Urothelium cell line (cell line): ENCODE data around the gene BICD2.

ENCODE experiments used
- DNase-seq: peaks from one replicate; pipeline ENCODE4 v3.0.0; 2011; ENCODE audit warnings: low spot score, mixed read lengths
- FAIRE-seq: peaks from 2 replicates; lab custom pipeline; 2011; peaks lifted over from hg19 to GRCh38; lab: Jason Lieb, UNC

Gene BICD2

DNA sequence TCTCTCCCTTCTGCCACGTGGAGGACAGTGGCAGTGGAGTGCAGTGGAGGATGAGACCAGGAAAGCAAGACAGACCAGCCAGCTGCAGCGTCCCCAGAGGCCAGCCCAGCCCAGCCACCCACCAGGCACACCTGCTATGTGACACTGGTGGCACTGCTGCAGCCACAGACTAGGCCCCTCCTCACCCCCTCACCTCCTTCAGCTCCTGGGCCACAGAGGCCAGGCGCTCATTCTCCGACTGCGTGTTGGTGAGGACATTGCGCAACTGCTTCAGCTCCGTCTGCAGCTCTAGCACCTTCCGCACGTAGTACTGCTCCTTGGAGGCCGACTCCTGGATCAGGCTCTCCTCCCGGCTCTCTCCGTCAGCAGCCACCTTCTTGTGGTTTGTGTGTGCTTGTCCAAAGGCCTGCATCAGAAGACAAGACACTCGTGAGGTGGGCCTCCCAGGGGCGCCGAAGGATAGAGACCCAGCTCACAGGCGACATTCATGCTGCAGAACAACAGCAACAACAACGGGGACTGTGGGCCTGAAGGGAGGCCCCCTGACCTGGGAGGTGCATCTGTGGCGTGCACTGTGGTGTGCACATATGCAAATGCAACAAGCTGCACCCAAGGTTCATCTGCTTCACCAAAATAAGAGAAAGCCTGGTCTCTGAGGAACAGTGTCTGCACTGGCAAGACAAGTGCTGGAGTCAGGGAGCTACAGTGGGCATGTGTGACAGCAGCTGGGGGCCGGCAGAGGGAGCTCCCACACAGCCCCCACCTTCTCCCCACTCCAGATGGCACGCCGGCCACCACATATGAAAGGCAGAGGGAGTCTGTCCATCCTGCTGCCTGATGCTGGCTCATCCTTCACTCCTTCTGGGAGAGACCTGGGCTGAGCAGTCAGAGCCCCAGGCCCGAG is 35.5 kb downstream of the BICD2 start:
- DNase-seq (no peak), FAIRE-seq (no peak)

DNA sequence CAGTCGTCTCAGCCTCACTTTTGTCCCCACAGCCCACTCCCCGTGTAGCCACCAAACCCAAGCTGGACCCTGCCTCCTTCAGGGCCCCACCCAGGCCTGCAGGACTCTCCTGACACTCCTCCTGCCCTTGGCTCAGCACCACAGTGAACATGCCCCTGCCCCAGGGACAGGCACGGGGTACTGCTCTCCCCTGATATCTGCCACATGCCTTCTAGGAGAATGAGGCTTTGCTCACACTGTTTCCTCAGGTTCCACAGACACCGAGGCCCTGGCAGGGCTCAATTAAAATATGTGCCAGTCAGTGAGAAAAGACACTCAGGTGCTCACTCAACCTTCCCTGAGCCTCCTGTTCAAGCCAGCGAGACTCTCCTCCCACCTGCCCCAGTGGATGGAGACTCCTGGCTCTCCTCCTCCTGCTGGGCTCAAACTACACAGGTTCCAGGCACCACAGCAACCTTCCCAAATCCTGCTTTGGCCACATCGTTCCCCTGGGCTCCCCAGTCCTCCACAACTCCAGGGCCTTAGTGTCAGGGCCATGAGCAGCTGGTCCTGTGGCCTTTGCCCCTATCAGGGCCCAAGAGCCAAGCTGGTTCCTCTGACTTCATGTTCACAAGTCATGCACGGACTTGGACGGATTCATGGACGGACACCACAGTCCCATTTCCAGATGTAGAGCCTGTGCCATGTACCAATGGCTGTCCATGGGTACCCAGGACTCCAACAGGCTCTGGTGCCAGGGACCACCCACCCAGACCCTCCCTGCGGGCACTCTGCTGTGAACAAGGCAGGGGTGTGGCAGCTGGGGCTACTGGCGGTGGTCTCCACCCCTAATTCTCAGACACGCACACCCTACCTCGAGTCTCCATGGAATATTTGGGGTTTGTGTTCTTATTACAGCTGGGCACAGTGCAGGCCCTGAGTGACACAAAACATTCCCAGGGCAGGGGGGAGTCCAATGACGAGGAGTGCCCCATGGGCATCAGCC is 36.6 kb downstream of the BICD2 start:
- DNase-seq (no peak), FAIRE-seq (no peak)

DNA sequence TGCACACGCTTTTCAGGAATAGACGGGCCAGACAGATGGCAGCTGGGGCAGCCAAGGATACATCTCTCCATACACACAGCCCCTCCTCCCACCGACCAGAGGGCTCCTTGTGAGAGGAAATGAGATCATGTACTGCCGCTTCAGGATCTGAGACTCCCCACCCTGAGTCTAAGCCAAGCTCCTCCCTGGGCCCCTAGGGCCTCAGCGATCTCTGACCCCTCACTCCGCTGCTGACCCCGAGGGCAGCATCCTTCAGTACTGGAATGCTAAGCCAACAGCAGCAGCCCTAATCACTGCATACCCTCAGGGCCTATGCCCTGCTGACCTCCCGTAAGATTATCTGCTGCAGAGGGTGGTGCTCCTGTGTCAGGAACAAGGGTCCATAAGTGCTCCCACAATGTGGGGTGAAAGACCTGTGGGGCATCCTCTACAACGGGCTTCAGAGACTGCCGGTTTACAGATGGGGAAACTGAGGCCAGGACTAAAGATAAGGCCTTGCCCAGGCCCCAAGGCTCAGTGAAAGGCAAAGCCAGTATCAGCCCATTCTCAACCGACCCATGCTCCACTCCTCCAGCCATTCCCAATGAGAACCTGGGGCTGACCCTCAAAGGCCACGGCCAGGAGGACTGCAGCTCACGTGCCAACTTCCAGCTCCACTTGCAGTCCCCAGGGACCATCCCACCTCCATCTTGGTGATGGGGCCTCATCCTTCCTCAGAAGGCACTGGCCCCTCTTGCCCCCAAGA is 37.5 kb downstream of the BICD2 start:
- no peak for DNase-seq
- no peak for FAIRE-seq

GRCh38 chr9:92726348-92726747 is 38.3 kb downstream of the BICD2 start:
- DNase-seq: no peak

DNA sequence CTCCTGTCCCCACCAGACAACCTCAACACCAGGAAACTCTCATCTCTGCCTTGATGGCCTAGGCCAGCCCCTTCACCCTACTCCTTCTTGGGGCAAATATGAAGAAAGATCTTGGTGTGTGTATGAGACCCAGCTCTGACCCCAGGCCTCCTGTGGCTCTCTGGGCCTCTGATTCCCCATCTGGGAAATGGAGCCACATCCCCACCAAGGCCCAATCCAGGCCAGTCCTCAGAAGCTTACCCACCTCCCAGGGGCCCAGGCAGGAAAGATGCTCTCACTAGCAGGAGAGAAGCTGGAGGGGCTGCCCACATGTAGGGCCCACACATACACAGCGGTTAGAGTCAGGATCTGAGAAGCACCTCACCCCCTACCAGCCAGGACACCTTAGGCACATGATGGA is 38.9 kb downstream of the BICD2 start:
- DNase-seq: no peak
- no peak for FAIRE-seq

More at GRCh38 chr9:92726348-92726747, 38.3 kb downstream of the BICD2 start:
- FAIRE-seq: no peak

GRCh38 chr9:92725266-92725545 is 39.4 kb downstream of the BICD2 start:
- peak; percentile 50 for FAIRE-seq
- DNase-seq: no peak

DNA sequence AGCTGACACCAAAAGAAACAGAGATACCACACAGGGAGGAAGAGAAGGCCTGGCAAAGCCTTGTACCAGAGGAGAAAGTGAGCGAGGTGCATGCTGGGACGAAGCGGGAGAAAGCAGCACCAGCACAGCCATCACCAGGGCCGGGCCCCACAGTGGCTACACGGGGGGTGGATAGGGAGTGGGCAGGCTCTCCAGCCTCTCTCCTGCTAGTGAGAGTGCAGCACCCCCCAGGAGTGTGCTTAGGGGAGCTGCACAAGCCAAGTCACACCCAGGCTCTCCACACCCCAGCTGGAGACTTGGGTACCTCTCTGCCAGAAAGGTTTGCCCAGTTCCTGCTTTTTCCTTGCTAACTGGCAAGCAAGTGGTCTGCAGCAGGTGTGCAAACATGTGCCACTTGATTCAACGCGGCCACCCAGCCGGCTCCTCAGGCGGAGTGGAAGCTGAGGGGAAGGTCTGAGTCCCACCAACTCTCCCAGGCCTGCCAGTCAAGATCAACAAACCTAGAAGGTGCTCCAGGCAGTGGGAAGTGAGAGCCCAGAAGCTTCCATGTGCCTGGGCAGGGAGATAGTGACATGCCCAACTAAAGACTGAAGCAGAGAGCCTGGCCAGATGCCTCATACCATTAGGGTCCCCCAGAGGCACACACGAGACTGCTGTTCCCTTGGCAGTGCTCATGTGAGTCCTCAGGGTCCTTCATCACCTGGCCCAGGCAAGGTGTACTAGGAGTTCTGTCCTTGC is 39.9 kb downstream of the BICD2 start:
- DNase-seq: no peak
- FAIRE-seq: no peak

DNA sequence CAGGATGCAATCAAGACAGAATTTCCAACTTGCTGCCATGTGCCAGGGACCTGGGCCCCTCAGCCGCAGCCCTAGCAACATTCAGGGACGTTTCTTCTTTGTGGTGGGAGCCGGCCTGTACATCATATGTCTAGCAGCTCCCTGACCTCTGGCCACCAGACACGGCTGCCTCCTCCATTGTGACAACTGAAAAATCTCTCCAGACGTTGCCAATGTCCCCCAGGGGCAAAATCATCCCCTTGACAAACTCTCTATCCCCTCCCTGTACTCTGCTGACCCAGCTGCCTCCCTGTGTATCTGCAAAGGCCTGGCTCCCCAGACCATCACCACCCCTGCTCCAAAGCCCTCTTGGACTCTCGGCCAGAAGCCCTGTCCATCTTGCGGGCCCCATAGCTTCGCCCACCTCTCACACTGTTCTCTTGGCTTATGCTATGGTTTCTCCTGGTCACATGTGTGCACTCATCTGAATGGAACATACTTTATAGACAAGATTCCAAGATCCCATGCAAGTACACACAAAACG is 40.8 kb downstream of the BICD2 start:
- DNase-seq (no peak), FAIRE-seq (no peak)

DNA sequence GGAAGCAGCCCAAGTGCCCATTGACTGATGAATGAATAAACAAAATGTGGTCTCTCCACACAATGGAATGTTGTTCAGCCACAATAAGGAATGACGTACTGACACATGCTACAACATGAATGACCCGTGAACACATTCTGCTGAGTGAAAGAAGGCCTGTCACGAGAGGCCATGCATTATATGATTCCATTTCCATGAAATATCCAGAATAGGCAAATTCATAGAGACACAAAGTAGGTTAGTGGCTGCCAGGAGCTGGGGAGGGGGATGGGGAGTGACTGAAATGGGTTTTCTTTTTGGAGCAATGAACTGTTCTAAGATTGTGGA is 41.4 kb downstream of the BICD2 start:
- FAIRE-seq (no peak), DNase-seq (no peak)

DNA sequence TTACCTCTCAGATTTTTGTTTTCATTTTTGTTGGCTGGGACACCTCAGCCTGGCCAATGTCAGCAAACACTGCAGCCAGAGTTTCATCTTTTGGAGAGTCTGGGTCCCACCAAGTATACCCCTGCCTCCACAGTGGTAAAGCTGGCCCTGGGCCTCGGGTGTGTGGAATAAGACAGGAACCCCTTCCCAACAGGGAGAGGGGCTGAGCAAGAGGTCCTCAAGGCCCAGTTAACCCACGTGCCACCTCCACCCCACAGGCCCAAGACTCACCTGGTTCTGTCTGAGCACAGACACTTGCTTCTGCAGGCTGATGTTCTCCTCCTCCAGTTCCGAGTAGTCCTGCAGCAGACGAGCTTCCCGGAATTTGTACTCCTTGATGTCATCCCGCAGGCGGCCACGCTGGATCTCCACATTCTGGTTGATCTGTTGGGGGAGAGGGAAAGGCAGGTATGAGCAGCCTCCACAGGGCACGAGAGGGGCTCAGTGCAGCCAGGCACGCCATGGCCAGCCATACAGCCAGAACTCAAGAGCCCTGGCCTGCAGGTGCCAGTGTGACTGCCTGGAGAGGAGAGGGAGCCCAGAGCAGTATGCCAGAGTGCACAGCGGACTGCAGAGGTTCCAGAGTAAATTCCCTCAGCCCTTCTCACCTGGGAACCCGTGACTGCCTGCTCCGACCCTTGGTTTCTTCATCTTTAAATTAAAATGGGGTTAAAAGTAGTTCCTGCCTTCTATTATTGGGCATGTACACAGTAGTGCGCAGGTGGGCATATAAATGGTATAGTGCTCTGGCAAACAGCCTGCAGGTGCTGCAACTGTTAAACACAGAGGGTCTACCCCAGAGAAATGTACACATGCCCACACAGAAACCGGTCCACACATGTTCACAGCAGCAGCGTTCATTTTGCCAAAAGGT is 42.0 kb downstream of the BICD2 start:
- DNase-seq: no peak
- FAIRE-seq: no peak

DNA sequence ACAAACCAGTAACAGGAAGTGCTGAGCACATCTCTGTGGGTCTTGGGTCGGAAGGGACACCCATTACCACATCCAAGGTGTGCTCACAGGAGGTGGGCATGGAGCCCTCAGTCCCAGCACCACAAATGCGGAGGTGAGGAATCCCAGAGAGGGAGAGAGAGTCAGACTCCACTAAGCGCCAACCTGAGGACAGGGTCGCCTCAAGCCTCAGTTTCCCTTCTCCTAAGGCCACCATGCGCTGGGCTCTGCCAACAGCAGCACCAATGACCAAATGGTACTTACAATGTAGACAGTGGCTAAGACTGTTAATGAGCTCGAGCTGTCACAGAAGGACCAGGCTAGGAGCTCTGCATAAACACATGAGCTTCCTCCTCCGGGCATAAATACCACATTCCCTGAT is 43.1 kb downstream of the BICD2 start:
- no peak for FAIRE-seq
- no peak for DNase-seq

GRCh38 chr9:92720807-92721535 is 43.7 kb downstream of the BICD2 start:
- DNase-seq (no peak), FAIRE-seq (no peak)

- no peak for FAIRE-seq
- DNase-seq: no peak
Measured at GRCh38 chr9:92720209-92720765, 44.3 kb downstream of the BICD2 start.

GRCh38 chr9:92719028-92719647 is 45.5 kb downstream of the BICD2 start:
- DNase-seq (no peak), FAIRE-seq (no peak)

GRCh38 chr9:92718086-92719001 is 46.3 kb downstream of the BICD2 start:
- no peak for FAIRE-seq

GRCh38 chr9:92717201-92718085 is 47.2 kb downstream of the BICD2 start:
- DNase-seq (no peak), FAIRE-seq (no peak)

More at GRCh38 chr9:92718086-92719001, 46.3 kb downstream of the BICD2 start:
- no peak for DNase-seq
